ENCODE measurements around the gene RTN4IP1.

Gene RTN4IP1, protein sequence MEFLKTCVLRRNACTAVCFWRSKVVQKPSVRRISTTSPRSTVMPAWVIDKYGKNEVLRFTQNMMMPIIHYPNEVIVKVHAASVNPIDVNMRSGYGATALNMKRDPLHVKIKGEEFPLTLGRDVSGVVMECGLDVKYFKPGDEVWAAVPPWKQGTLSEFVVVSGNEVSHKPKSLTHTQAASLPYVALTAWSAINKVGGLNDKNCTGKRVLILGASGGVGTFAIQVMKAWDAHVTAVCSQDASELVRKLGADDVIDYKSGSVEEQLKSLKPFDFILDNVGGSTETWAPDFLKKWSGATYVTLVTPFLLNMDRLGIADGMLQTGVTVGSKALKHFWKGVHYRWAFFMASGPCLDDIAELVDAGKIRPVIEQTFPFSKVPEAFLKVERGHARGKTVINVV

DNA sequence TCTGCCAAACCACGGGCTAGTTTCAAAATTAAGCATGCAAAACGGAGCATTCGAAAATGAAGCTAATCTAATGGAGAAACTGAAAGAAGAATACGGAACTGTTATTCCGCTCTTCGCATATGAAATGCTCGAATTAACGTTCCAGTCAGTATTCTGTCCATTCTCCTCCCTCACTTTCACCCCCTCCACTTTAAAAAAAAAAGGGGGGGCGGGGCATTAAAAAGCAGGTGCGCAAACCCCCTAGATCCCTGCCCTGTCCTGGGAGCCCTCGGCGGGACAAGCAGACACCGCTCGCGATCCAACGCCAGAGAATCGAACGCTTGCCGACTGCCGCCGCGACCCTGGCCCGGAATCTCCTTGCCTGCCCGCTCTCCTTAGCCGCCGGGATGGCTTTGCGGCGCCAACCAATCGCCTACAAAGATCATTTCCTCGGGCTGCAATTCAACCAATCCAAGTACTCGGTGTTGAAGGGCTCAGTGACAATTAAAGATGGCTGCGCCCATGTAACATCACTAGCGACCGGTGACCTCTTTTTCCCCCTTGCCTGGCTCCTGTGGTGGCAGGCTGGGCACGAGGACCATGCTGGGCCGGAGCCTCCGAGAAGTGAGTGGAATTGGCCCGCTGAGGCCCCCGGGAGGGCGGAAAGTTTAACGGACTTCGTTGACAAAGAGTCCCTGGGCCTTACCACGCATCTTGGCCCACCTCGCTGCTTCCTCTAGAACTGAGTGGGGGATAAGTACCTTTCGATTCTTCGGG, at the start of gene RTN4IP1, which contains the start of gene QRSL1:
TSS of gene RTN4IP1 (minus strand) at position 396 of the 756 bp plus-strand sequence. CDS start 477 bp downstream, outside the sequence.
TSS of gene QRSL1 (plus strand) at position 476 of the 756 bp plus-strand sequence. CDS start at position 580, 104 bp downstream.
- peak; percentile 96 for DNase-seq
- in situ Hi-C loops (cut with MboI; ENCODE audit: low pct_unique_long_range_greater_than_20kb, low sequenced_read_pairs), result no loop called here

DNA sequence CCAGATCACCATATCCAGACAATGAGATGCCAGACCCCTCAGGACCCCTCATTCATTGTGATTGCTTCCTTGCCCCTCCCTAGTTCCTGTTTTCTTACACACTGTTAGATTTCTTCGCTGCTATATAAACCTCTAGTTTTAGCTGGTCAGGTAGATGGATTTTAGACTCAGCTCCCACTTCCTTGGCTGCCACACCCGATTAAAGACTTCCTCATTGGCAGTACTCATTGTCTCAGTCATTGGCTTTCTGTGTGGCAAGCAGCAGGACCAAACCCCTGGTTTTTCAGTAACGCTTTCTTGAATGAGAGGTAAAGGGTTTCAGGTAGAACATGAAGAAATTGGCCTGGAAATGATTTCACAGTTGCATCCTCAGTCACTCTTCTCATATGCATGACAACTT, 48.0 kb upstream of the RTN4IP1 start:
- DNase-seq, result peak; percentile 20
- in situ Hi-C loops (cut with MboI; ENCODE audit: low pct_unique_long_range_greater_than_20kb, low sequenced_read_pairs), result no loop called here

DNA sequence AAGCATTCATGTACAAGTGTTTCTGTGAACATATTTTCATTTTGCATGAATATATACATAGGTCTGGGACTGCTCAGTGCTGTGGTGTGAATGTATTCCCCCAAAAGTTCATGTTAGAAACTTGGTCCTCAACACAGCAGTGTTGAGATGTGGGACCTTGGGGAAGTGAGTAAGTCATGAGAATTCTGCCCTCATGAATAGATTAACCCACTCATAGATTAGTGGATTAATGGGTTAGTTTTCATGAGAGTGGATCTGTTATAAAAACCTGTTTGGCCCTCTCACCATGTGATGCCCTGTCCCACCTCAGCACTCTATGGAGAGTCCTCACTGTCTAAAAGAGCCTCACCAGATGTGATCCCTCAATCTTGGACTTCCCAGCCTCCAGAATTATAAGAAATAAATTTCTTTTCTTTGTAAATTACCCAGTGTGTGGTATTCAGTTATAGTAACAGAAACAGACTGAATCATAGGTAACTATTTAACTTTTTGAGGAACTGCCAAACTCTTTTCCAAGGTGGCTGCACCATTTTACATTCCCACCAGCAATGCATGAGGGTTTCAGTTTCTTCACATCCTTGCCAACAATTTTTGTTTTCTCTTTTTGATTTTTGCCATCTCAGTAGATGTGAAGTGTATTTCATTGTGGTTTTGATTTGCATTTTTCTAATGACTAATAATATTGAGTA, 45.4 kb upstream of the RTN4IP1 start:
- in situ Hi-C loops (cut with MboI; ENCODE audit: low pct_unique_long_range_greater_than_20kb, low sequenced_read_pairs), result no loop called here
- DNase-seq, result no peak

DNA sequence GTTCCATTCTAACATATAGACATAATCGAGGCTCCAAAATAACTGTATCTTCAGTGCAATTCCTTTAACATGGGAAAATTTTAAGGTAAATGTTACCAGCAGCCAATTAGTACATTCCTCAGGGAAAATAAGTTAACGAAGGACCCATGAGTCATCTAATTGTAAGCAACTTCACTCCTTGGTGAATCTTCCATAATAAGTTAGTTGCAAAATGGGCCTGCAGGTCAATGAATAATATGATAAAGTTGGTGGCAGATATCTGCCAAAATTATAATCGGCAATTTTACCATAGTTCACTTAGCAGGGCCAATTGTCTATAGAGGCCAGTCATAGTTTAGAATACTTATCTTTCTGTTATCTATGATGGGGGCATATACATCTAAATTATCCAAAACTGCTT, 42.4 kb upstream of the RTN4IP1 start:
- no peak for DNase-seq
- in situ Hi-C loops (cut with MboI; ENCODE audit: low pct_unique_long_range_greater_than_20kb, low sequenced_read_pairs), result no loop called here

DNA sequence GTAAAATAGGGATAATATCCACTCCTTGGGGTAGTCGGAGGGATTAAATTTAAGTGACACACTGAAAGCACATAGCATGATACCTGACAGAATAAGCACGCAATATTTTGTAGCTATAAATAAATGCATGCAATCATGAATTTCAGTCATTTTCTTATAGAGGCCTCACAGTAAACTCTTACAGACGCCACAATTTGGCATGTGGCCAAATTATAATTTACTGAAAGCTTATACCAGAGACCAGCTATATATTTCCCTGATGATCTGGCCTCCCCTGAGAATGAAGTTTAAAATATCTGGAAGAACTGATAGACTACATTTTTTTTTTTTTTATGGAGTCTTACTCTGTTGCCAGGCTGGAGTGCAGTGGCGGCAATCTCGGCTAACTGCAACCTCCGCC, 40.9 kb upstream of the RTN4IP1 start:
- DNase-seq, result no peak
- in situ Hi-C loops (cut with MboI; ENCODE audit: low pct_unique_long_range_greater_than_20kb, low sequenced_read_pairs), result no loop called here

DNA sequence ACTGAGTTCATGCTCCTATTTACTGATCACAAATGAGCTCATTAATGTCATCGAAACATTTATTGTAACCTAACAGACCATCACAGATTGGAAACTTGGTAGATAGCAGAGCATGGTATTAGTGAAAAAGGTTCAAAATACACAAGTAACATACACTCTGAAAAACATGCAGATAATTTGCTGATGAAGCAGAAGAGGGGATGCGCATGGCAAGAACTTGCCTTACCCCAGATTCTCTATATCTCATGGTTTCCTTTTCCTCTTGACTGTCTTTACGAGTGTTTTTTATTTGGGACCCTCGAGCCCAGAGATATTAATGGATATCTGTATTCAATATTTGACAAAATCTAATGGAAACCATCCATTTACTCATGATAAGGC, 37.7 kb upstream of the RTN4IP1 start:
- no peak for DNase-seq
- in situ Hi-C loops (cut with MboI; ENCODE audit: low pct_unique_long_range_greater_than_20kb, low sequenced_read_pairs), result no loop called here

DNA sequence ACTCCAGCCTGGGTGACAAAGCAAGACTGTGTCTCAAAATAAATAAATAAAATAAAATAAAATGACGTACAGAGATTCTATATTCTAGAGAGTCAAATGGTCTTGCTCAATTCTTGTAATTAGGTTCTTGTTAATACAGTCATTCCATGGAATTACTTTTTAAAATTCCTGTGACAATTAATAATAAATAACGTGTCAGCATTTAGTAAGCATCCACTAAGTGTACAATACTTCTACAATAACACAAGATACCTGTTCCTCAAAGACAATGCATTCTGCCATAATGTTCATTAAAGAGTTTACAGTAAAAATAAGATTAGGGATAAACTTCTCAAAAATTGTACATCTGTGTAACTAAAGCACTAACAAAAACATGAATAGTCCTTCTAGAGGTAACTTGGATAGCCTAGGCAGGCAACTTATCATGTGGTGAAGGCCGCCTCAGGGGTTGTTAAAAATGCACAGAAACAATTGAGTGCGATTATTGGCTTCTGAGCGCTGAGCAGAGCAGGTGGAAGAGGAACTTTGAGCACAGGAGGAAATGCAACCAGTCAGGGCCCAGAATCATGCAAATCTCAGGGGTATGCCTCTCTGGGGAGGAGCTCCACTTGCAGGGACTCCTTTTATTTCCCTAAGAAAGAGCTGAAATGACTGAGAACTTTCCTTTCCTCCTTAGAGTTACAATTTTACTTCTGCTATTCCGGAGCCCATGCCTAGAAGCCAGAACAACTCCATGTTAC, 37.2 kb upstream of the RTN4IP1 start:
- DNase-seq, result peak; percentile 19
- in situ Hi-C loops (cut with MboI; ENCODE audit: low pct_unique_long_range_greater_than_20kb, low sequenced_read_pairs), result no loop called here

DNA sequence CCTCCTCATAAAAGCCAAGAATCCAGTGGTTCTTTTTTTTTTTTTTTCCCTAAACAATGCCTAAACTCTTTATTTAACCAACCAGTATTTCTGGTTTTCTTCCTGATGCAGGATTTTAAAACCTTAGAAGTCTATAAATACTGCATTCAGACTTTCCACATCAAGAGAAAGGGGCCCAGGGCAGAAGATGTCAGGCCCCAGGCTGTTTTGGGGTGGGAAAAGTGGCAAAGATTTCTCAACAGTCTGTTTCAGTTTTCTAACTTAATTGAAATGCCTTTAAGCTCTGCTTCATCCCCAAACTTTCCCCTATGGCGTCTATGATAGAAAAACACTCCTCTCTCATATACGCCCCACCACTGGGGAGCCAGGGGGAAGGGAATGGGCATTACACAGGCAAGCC, 33.2 kb upstream of the RTN4IP1 start:
- in situ Hi-C loops (cut with MboI; ENCODE audit: low pct_unique_long_range_greater_than_20kb, low sequenced_read_pairs), result no loop called here
- DNase-seq, result no peak

DNA sequence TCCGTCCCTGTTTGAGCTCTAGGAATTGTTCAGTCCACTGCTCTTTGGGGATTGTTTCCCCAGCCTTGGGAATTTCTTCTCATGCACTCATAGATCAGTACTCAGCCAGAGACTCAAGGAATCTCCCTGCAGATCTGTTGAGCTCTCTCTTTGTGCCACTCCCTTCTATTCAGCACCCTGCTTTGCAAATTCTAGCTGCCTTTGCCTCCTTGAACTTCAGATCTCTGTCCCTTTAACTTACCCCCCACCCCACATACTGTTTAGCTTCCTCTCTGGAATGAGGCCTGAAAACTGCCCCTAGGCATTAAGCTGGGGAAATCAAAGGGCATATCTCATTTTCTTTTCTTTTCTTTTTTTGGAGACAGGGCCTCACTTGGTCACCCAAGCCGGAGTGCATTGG, 30.6 kb upstream of the RTN4IP1 start:
- in situ Hi-C loops (cut with MboI; ENCODE audit: low pct_unique_long_range_greater_than_20kb, low sequenced_read_pairs), result no loop called here
- no peak for DNase-seq

DNA sequence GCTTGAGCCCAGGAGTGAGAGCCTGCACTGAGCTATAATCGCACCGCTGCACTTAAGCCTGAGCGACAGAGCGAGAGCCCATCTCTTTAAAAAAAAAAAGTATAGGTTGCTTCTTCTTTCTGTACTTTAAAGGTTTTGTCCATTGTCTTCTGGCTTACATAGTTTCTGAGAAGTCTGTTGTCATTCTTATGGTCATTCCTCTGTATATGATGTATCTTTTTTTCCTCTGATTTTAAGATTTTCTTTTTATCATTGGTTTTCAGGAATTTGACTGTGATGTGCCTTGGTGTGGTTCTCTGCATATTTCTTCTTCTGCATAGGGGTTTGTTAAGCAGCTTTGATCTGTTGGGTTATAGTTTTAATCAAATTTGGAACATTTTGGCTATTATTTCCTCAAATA, 29.2 kb upstream of the RTN4IP1 start:
- in situ Hi-C loops (cut with MboI; ENCODE audit: low pct_unique_long_range_greater_than_20kb, low sequenced_read_pairs), result no loop called here
- no peak for DNase-seq

DNA sequence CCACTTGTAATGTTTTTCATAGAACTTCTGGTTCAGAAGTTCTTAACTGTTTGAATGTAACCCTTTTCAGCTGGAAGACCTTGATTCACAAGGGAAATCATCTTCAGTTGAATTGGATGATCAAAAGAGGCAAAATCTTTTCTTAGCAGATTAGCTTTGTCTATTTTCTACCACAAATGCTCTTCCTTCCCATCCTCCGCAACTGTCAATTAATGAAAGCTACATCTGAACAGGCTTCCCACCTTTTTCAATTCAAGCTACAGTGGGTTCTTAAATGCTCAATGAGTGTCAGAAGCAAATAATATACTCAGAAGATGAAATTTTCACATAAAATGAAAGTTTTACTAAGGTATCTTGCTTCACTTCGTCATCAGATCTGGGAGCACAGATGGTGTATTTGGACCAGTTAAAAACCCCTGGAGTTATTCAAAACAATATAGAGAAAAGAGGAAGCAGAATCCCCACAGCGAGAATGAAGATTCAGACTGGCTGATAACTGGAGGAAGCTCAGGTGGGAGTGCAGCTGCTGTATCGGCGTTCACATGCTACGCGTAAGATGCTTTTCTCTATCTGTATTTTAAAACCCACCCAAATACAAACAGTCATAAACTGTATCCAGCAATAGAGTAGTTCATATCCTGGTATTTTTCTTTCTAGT, 19.5 kb upstream of the RTN4IP1 start:
- in situ Hi-C loops (cut with MboI; ENCODE audit: low pct_unique_long_range_greater_than_20kb, low sequenced_read_pairs), result no loop called here
- peak; percentile 68 for DNase-seq

DNA sequence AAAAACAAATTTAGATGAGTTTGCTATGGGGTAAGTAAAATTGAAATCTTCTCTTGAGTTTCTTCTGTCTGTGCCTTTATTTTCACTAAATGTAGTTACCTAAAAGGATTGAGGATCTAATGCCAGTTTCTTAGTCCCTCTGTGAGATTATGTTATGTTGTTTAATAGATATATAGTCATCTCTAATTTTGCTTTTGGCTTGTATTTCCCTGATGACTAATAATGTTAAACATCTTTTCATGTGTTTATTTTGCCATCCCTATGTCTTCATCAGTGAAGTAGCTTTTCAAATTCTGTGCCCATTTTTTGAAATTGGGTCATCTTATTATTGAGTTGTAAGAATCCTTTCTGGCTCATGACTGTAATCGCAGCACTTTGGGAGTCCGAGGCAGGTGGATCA, 13.8 kb upstream of the RTN4IP1 start:
- in situ Hi-C loops (cut with MboI; ENCODE audit: low pct_unique_long_range_greater_than_20kb, low sequenced_read_pairs), result no loop called here
- DNase-seq, result no peak

DNA sequence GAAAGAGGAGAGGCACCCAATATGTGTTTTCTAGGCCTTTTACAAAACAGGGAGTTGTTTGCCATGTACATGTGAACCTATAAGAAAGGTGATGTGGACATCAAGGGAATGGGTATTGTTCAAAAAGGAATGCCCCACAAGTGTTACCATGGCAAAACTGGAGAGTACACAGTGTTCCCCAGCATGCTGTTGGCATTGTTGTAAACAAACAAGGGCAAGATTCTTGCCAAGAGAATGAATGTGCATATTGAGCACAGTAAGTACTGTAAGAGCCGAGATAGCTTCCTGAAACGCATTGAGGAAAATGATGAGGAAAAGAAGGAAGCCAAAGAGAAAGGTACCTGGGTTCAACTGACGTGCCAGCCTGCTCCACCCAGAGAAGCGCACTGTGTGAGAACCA, 13.2 kb upstream of the RTN4IP1 start:
- no peak for DNase-seq
- in situ Hi-C loops (cut with MboI; ENCODE audit: low pct_unique_long_range_greater_than_20kb, low sequenced_read_pairs), result no loop called here

DNA sequence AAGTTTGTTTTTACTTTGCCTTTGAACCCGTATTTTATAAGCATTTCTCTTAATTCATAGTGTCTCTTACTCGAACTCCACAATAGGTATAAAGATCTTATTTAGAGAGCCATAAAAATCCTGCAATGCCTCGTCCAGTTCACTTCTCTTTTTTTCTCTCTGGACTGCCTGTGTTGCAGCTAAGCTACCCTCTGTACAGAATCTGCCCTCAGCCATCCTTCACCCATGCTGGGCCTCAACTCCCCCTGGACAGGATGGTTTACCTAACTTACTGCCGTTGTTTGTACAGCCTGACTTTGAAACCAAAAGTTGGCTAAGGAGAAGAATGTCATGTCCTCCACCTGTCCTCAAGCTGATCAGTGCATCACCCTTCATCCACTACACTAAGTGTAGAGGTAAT, 10.5 kb upstream of the RTN4IP1 start:
- no peak for DNase-seq
- in situ Hi-C loops (cut with MboI; ENCODE audit: low pct_unique_long_range_greater_than_20kb, low sequenced_read_pairs), result no loop called here

DNA sequence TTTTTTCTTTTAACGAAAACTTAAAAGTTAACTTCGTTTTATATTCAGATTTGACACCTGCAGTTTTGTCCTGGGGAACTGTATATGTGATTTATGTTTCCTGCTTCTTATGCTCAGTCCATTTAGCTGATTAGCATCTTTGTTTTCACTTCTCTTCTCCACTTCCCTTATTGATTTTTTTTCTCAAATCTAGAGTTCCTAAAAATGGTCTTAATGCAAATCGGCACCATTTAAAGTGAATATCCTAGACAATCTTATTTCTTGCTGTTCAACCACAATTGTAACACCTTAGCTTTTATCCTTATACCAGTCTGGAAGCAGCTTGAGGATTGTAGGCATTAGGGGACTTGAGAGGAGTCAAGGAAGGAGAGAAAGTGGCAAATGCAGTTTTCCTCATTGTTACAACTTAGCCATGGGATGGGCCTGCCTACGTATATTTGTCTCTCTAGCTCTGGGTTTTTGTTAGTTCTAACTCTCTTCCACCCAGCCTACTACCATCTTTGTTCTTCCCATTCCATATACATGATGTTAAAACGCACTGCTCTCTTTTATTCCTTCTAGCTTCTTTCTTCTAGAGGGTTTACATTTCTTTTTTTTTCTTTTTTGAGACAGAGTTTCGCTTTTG, 8.5 kb upstream of the RTN4IP1 start:
- DNase-seq, result no peak
- in situ Hi-C loops (cut with MboI; ENCODE audit: low pct_unique_long_range_greater_than_20kb, low sequenced_read_pairs), result no loop called here

DNA sequence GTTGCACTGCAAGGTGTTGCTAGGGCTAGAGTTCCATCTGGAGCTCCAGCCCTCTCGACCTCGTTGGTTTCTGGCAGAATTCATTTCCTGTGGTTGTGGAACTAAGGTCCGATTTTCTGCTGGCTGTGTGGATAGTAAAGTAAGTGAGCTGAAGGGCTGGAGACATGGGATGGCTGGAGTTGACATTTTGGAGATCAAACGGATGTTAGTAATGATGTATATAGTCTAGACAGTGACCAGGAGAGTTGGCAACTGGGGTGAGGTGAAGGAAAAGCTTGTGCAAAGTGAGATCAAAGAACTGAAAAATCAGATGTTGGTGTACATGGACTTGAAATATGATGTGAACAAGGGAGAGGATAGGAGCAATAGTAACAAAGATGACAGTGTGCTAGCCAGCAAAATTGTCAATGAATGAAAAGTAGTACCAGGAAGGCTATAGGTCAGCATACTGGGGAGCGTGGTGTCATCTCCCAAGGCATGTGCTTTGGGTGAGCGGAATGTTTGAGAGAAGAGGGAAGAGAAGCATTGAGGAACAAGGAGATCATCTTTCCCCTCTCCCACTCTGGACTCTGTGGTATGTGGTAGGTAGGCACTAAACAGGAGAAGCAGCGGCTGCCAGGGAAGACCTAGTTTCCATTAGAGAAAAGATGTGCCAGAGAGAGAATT, 7.9 kb upstream of the RTN4IP1 start:
- in situ Hi-C loops (cut with MboI; ENCODE audit: low pct_unique_long_range_greater_than_20kb, low sequenced_read_pairs), result no loop called here
- peak; percentile 74 for DNase-seq

DNA sequence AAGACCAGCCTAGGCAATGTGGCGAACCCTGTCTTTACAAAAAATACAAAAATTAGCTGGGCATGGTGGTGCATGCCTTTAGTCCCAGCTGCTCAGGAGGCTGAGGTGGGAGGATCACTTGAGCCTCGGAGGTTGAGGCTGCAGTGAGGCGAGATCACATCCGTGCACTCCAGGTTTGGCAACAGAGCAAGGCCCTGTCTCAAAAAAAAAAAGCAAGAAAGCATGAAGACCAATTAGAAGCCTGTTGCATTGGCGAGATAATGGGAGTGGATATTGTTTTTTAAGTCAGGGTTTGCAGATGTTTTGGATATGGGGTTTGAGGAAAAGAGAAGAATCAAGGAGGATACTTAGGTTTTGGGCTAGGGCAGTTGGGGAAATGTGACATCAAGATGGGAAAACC, 5.3 kb upstream of the RTN4IP1 start:
- DNase-seq, result no peak
- in situ Hi-C loops (cut with MboI; ENCODE audit: low pct_unique_long_range_greater_than_20kb, low sequenced_read_pairs), result no loop called here

DNA sequence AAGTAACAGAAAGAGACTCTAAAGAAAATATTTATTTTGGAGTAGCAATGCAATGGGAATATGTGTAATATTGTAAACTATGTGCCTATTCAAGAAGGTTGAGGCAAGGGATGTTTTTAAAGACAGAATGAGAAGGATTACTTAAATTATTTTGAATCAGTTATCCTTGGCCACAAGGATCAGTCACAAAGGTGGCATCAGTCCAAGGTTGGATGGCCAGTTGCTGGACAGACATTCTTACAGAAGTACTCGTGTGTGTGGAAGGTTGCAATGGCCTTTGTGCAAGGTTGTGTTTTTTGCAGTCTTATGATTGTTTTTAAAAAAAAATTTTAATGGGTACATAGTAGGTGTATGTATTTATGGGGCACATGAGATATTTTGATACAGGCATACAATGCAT, 2.0 kb upstream of the RTN4IP1 start:
- in situ Hi-C loops (cut with MboI; ENCODE audit: low pct_unique_long_range_greater_than_20kb, low sequenced_read_pairs), result no loop called here
- DNase-seq, result no peak
